Skeletal muscle satellite cell (primary cell): Measurements from ENCODE around the gene PTPRD.

ENCODE experiments used
- H3K27me3 ChIP-seq: 2 replicates; pipeline ENCODE4 v1.7.0; 2013; ENCODE audit warnings: low read length; ENCODE audit not compliant: control insufficient read depth, insufficient read depth
- H3K36me3 ChIP-seq: 2 replicates; pipeline ENCODE4 v1.7.0; 2013; ENCODE audit warnings: mild to moderate bottlenecking, control low read depth, low read length; ENCODE audit not compliant: insufficient read depth
- H3K4me1 ChIP-seq: 2 replicates; pipeline ENCODE4 v1.7.0; 2013; ENCODE audit warnings: low read length; ENCODE audit not compliant: control insufficient read depth, insufficient read depth
- H3K4me2 ChIP-seq: 2 replicates; pipeline ENCODE4 v1.7.0; 2013; ENCODE audit warnings: mild to moderate bottlenecking, low read length
- H3K4me3 ChIP-seq: 2 replicates; pipeline ENCODE4 v1.7.0; 2013; ENCODE audit warnings: low read length
- H3K9ac ChIP-seq: 2 replicates; pipeline ENCODE4 v1.7.0; 2013; ENCODE audit warnings: mild to moderate bottlenecking, low read depth, low read length, moderate library complexity
- H3K9me3 ChIP-seq: replicated peaks from 2 replicates; pipeline ENCODE4 v1.7.0; 2013; ENCODE audit warnings: mild to moderate bottlenecking, control low read depth, low read length

PTPRD gene

GRCh38 chr9:8778356-8778755 is 1834.4 kb downstream of the PTPRD start:
- Histone ChIP-seq H3K36me3 (no peaks in the 10 kb centered on the region), H3K4me2 (no peak overlapping the region), H3K9me3 (no peaks in the 10 kb centered on the region), H3K9ac (no peak overlapping the region), H3K4me3 (no peak overlapping the region), H3K4me1 (no peaks in the 10 kb centered on the region), H3K27me3 (no peaks in the 10 kb centered on the region)

- Histone ChIP-seq H3K4me2 (no peak overlapping the region), H3K9ac (no peak overlapping the region), H3K4me3 (no peak overlapping the region), H3K9me3 (no peaks in the 10 kb centered on the region), H3K36me3 (no peaks in the 10 kb centered on the region), H3K27me3 (no peaks in the 10 kb centered on the region), H3K4me1 (no peaks in the 10 kb centered on the region)
These were observed 1840.5 kb downstream of the PTPRD start for GRCh38 chr9:8772302-8772701.

DNA sequence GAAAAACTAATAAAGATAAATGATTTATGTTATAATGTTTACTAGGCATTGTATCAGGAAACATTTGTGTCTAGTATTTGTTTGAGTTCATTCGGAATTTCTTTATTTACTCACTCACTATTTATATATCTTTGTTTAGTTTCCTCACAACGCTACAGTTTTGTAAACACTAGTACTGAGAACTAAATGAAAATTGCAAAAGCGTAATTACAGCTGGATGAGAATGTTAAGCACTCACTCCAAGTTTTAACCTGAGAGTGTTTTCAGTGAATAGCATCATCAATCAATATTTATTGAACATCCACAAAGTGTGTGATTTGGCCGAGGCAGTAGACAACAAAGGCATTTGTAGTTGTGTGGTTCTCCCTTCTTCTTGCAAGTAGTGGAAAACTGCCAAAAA is 1843.6 kb downstream of the PTPRD start:
- H3K9me3 ChIP-seq: no peaks in the 10 kb centered on the region
- no peak overlapping the region for H3K4me2 ChIP-seq
- H3K4me3 ChIP-seq: no peak overlapping the region
- no peaks in the 10 kb centered on the region for H3K36me3 ChIP-seq
- no peak overlapping the region for H3K9ac ChIP-seq
- H3K4me1 ChIP-seq: no peaks in the 10 kb centered on the region
- no peaks in the 10 kb centered on the region for H3K27me3 ChIP-seq

DNA sequence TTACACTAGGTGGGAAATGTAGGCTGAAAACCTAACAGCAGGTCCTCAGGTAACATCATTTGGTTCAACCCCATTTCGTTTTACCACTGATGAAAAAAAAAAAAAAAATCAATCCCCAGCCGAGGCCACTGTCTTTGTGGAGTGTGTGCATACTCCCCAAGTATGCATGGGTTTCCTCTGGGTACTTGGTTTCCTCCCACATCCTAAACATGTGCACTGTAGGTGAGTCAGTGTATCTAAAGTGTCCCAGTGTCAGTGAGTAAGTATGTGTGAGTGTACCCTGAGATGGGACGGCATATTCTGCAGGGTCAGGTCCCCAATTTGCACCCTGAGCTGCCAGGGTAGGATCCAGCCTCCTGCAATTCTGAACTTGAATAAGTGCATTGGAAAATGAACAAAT is 1846.7 kb downstream of the PTPRD start:
- H3K27me3 ChIP-seq: no peaks in the 10 kb centered on the region
- H3K36me3 ChIP-seq: no peaks in the 10 kb centered on the region
- no peak overlapping the region for H3K4me3 ChIP-seq
- H3K9ac ChIP-seq: no peak overlapping the region
- H3K4me1 ChIP-seq: no peaks in the 10 kb centered on the region
- no peak overlapping the region for H3K4me2 ChIP-seq
- no peaks in the 10 kb centered on the region for H3K9me3 ChIP-seq

GRCh38 chr9:8764051-8764450 is 1848.8 kb downstream of the PTPRD start:
- Histone ChIP-seq H3K36me3 (no peaks in the 10 kb centered on the region), H3K4me3 (no peak overlapping the region), H3K9ac (no peak overlapping the region), H3K4me1 (no peaks in the 10 kb centered on the region), H3K9me3 (no peaks in the 10 kb centered on the region), H3K4me2 (no peak overlapping the region), H3K27me3 (no peaks in the 10 kb centered on the region)

- Histone ChIP-seq H3K27me3 (no peaks in the 10 kb centered on the region), H3K4me3 (no peak overlapping the region), H3K9me3 (no peaks in the 10 kb centered on the region), H3K4me1 (no peaks in the 10 kb centered on the region), H3K36me3 (no peaks in the 10 kb centered on the region), H3K9ac (no peak overlapping the region), H3K4me2 (no peak overlapping the region)
These were observed 1850.2 kb downstream of the PTPRD start for GRCh38 chr9:8762479-8763085.

- no peaks in the 10 kb centered on the region for H3K36me3 ChIP-seq
- H3K9me3 ChIP-seq: no peaks in the 10 kb centered on the region
- no peaks in the 10 kb centered on the region for H3K4me1 ChIP-seq
- no peak overlapping the region for H3K9ac ChIP-seq
- no peak overlapping the region for H3K4me2 ChIP-seq
- no peaks in the 10 kb centered on the region for H3K27me3 ChIP-seq
- no peak overlapping the region for H3K4me3 ChIP-seq
These were observed 1852.6 kb downstream of the PTPRD start for GRCh38 chr9:8760000-8760767.

- no peaks in the 10 kb centered on the region for H3K27me3 ChIP-seq
- H3K9me3 ChIP-seq: no peaks in the 10 kb centered on the region
- no peak overlapping the region for H3K4me3 ChIP-seq
- H3K9ac ChIP-seq: no peak overlapping the region
- no peak overlapping the region for H3K4me2 ChIP-seq
- no peaks in the 10 kb centered on the region for H3K36me3 ChIP-seq
- no peaks in the 10 kb centered on the region for H3K4me1 ChIP-seq
These were observed 1854.9 kb downstream of the PTPRD start for GRCh38 chr9:8757881-8758280.

GRCh38 chr9:8754751-8755150 is 1858.1 kb downstream of the PTPRD start:
- no peak overlapping the region for H3K4me3 ChIP-seq
- no peaks in the 10 kb centered on the region for H3K9me3 ChIP-seq
- no peak overlapping the region for H3K4me2 ChIP-seq
- no peaks in the 10 kb centered on the region for H3K4me1 ChIP-seq
- H3K27me3 ChIP-seq: no peaks in the 10 kb centered on the region
- H3K36me3 ChIP-seq: no peaks in the 10 kb centered on the region
- H3K9ac ChIP-seq: no peak overlapping the region

- H3K27me3 ChIP-seq: no peaks in the 10 kb centered on the region
- H3K9me3 ChIP-seq: no peaks in the 10 kb centered on the region
- no peaks in the 10 kb centered on the region for H3K36me3 ChIP-seq
- no peak overlapping the region for H3K4me2 ChIP-seq
- H3K9ac ChIP-seq: no peak overlapping the region
- no peak overlapping the region for H3K4me3 ChIP-seq
- no peaks in the 10 kb centered on the region for H3K4me1 ChIP-seq
These were observed 1861.3 kb downstream of the PTPRD start for GRCh38 chr9:8751406-8751930.

- Histone ChIP-seq H3K9ac (no peak overlapping the region), H3K4me1 (no peaks in the 10 kb centered on the region)
These were observed 1862.2 kb downstream of the PTPRD start for GRCh38 chr9:8750639-8751051.

GRCh38 chr9:8745347-8745746 is 1867.5 kb downstream of the PTPRD start:
- no peak overlapping the region for H3K9ac ChIP-seq
- H3K4me3 ChIP-seq: no peak overlapping the region
- H3K4me2 ChIP-seq: no peak overlapping the region
- no peaks in the 10 kb centered on the region for H3K9me3 ChIP-seq
- no peaks in the 10 kb centered on the region for H3K4me1 ChIP-seq
- no peaks in the 10 kb centered on the region for H3K27me3 ChIP-seq
- no peaks in the 10 kb centered on the region for H3K36me3 ChIP-seq

More at GRCh38 chr9:8750639-8751051, 1862.2 kb downstream of the PTPRD start:
- no peaks in the 10 kb centered on the region for H3K27me3 ChIP-seq
- no peaks in the 10 kb centered on the region for H3K36me3 ChIP-seq
- no peak overlapping the region for H3K4me3 ChIP-seq
- no peak overlapping the region for H3K4me2 ChIP-seq
- H3K9me3 ChIP-seq: no peaks in the 10 kb centered on the region
